HG02623 (cell line): Measurements from ENCODE around the gene IL12RB1.

ENCODE experiments used
- ATAC-seq: cut with Tn5 transposase; IDR thresholded peaks from one replicate; pipeline ENCODE4 v1.9.1; 2021; ENCODE audit warnings: moderate library complexity; ENCODE audit not compliant: unreplicated experiment

The IL12RB1 gene

GRCh38 chr19:18013210-18014111 is 73.3 kb downstream of the IL12RB1 start:
- ATAC-seq: no peak

- ATAC-seq: no peak
Observed at GRCh38 chr19:18010149-18010548, 76.6 kb downstream of the IL12RB1 start.

- ATAC-seq: no peak
Observed at GRCh38 chr19:18009412-18010066, 77.2 kb downstream of the IL12RB1 start.
